Gastrocnemius medialis (tissue), 4 donors: ENCODE results near the gene TMEM266.

Experiments used
- CTCF ChIP-seq, 5 experiments: fragments of 450-650 bp in 3 of 5; fragments of 200-600 bp in 2 of 5; sonication (generic) in 2 of 5; IDR thresholded peaks in 4 of 5; conservative IDR thresholded peaks in 1 of 5; 1 replicate in 4 of 5; 2 replicates in 1 of 5; pipeline ENCODE4 v1.5.1; 2016 to 2019; ENCODE audit warnings: antibody characterized with exemption in 5 of 5, mild to moderate bottlenecking in 3 of 5, moderate library complexity in 3 of 5
- POLR2A ChIP-seq, 2 donors: fragments of 450-650 bp; IDR thresholded peaks; one replicate each; pipeline ENCODE4 v1.6.1; 2017; ENCODE audit warnings: antibody characterized with exemption in 2 of 2, mild to moderate bottlenecking in 2 of 2, moderate library complexity in 2 of 2

- TF ChIP-seq POLR2A (IDR thresholded peaks at IDR 0.05), result no peak
- no peak for TF ChIP-seq CTCF (IDR thresholded peaks at IDR 0.05 in 4 of 5, conservative IDR thresholded peaks at IDR 0.05 in 1 of 5)
Observed at GRCh38 chr15:76217029-76217881, 157.5 kb downstream of the TMEM266 start.
